Lung (tissue), 12 donors: ENCODE data around the gene CFAP100. TPM values are rescaled to one million over a fixed set of nuclear protein-coding genes. Genes with fewer than 3 reads are reported as not detected.

Experiments
- ATAC-seq: fragments of 200-7000 bp; cut with Tn5 transposase; one replicate; pipeline ENCODE4 v1.9.1; 2020; ENCODE audit warnings: moderate number of reproducible peaks; ENCODE audit not compliant: insufficient read depth, low FRiP score
- DNase-seq, 3 donors: peaks; one replicate each; pipeline ENCODE4 v3.0.0-alpha.2; 2013 to 2017
- H3K27ac ChIP-seq, 2 donors: one replicate each; pipeline ENCODE4 v1.5.1; 2013; ENCODE audit warnings: mild to moderate bottlenecking in 2 of 2, moderate library complexity in 2 of 2, control low read depth in 1 of 2, inconsistent platforms in 1 of 2, low read depth in 1 of 2, low read length in 1 of 2
- H3K27me3 ChIP-seq, 3 donors: one replicate each; pipeline ENCODE4 v1.5.1; 2013; ENCODE audit warnings: low read length in 2 of 3; ENCODE audit not compliant: control insufficient read depth in 3 of 3, insufficient read depth in 3 of 3
- H3K36me3 ChIP-seq, 4 donors: one replicate each; pipeline ENCODE4 v1.5.1; 2013; ENCODE audit warnings: low read length in 4 of 4, mild to moderate bottlenecking in 1 of 4, moderate library complexity in 1 of 4; ENCODE audit not compliant: control insufficient read depth in 4 of 4, insufficient read depth in 4 of 4
- H3K4me1 ChIP-seq, 5 donors: one replicate each; pipeline ENCODE4 v1.5.1; 2013; ENCODE audit warnings: low read length in 5 of 5, mild to moderate bottlenecking in 2 of 5, moderate library complexity in 1 of 5; ENCODE audit not compliant: control insufficient read depth in 5 of 5, insufficient read depth in 5 of 5
- H3K4me3 ChIP-seq: one replicate; pipeline ENCODE4 v1.5.1; 2013; ENCODE audit warnings: mild to moderate bottlenecking, control low read depth, moderate library complexity
- H3K9ac ChIP-seq, 2 donors: one replicate each; pipeline ENCODE4 v1.5.1; 2013; ENCODE audit warnings: low read length in 2 of 2, control low read depth in 1 of 2; ENCODE audit not compliant: insufficient read depth in 1 of 2
- H3K9me3 ChIP-seq, 4 donors: one replicate each; pipeline ENCODE4 v1.5.1; 2013; ENCODE audit warnings: low read length in 3 of 4, mild to moderate bottlenecking in 1 of 4, moderate library complexity in 1 of 4; ENCODE audit not compliant: control insufficient read depth in 4 of 4, insufficient read depth in 3 of 4
- WGBS, 2 donors: extraction: QIAGEN DNeasy Blood & Tissue Kit; methylation state at CpG; one replicate each; pipeline ENCODE4 v1.1.7; 2013; 5-methylcytosine and 5-hydroxymethylcytosine counted together
- polyA plus RNA-seq, 2 donors: library from polyadenylated mRNA; stranded (reverse); fragments of 200-250 nt; gene quantifications; one replicate each; pipeline ENCODE4 v1.2.1, GENCODE V29; 2013
- total RNA-seq, 2 donors: library from RNA; depleted of rRNA in 1 of 2; stranded (reverse); fragments of >200 nt in 1 of 2; gene quantifications; one replicate each; pipeline ENCODE4 v1.2.1, GENCODE V29; 2014 to 2021
- TF ChIP-seq, protein P1 (sequence below): IDR thresholded peaks from 2 replicates; pipeline ENCODE4 v1.5.1; 2012; ENCODE audit warnings: mild to moderate bottlenecking; ENCODE audit errors: control extremely low read depth, extremely low read depth
- donor health status: control.
- donor health status: control.
- donor health status: Bipolar disorder and iron deficiency.
- donor health status: healthy.
- donor health status: DM: yes; HTN: yes; CAD: no.

Gene CFAP100
- total and polyA plus RNA-seq, 4 donors = 7.7 to 31.9 (median 11.5) TPM

DNA sequence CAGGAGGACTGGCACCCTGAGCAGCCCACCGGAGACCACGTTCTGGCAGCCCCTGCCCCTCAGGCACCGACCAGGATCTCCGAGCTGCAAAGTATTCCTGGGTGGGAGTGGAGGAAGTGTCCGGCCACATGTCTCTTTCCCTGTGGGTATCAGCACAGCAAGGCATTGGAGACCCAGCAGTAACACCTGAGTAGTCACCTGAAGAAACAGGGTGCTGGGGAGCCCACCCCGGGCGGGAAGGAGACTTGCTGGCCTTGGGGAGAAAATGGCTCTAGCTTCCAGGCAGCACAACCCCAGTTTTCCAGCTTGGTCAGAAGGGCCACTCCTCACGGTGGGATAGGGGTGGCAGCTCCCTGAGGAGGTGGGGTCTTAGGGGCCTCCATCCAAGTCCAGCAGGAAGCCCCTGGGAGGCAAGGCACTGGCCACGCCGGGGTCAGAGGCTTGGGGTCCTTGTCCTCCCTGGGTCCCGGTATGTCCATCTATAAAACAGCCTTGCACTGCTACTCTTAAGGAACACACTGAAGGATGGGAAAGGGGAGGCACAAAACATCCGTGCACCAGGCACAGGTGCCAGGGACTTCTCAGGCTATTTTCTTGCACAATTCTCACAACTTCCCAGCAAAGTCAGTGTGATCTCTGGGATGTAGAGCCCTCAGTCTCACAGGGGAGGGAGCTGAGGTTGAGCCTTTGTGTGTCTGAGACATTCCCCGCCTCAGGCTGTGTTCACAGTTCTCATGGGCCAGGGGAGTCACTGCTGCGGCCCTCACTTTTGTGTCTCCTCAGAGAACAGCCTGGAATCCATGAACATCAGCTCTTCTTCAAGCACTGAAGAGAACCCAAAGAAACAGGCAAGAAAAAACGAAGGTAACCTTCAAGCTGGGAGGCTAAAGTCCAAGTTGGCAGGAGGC lies 11.9 kb downstream of the CFAP100 start:
- H3K4me1 ChIP-seq = no peaks in the 10 kb centered on the region
- peaks cover 0 to 5% (median 0%) of the 10 kb centered on the region in 4 donors for H3K9me3 ChIP-seq
- no peak overlapping the region for H3K9ac ChIP-seq
- H3K27ac ChIP-seq = no peak overlapping the region
- H3K4me3 ChIP-seq = no peak overlapping the region
- WGBS, 2 donors = 83 to 94% methylated on average over 14 to 15 of the region's 15 CpGs
- ATAC-seq (no peak), DNase-seq (no peak)
- no peaks in the 10 kb centered on the region for H3K36me3 ChIP-seq
- TF ChIP-seq, protein P1, sequence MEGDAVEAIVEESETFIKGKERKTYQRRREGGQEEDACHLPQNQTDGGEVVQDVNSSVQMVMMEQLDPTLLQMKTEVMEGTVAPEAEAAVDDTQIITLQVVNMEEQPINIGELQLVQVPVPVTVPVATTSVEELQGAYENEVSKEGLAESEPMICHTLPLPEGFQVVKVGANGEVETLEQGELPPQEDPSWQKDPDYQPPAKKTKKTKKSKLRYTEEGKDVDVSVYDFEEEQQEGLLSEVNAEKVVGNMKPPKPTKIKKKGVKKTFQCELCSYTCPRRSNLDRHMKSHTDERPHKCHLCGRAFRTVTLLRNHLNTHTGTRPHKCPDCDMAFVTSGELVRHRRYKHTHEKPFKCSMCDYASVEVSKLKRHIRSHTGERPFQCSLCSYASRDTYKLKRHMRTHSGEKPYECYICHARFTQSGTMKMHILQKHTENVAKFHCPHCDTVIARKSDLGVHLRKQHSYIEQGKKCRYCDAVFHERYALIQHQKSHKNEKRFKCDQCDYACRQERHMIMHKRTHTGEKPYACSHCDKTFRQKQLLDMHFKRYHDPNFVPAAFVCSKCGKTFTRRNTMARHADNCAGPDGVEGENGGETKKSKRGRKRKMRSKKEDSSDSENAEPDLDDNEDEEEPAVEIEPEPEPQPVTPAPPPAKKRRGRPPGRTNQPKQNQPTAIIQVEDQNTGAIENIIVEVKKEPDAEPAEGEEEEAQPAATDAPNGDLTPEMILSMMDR = no peak
- no peaks in the 10 kb centered on the region for H3K27me3 ChIP-seq

- TF ChIP-seq, protein P1 = no peak
- DNase-seq = no peak
- no peak overlapping the region for H3K4me3 ChIP-seq
- H3K9me3 ChIP-seq = peaks cover 0 to 5% (median 0%) of the 10 kb centered on the region in 4 donors
- no peaks in the 10 kb centered on the region for H3K36me3 ChIP-seq
- H3K9ac ChIP-seq = no peak overlapping the region
- no peaks in the 10 kb centered on the region for H3K4me1 ChIP-seq
- no peak overlapping the region for H3K27ac ChIP-seq
- ATAC-seq = no peak
- no peaks in the 10 kb centered on the region for H3K27me3 ChIP-seq
- 86% methylated on average over 5 of the region's 5 CpGs for WGBS, 2 donors
These were observed 12.8 kb downstream of the CFAP100 start for GRCh38 chr3:126407412-126408044.

DNA sequence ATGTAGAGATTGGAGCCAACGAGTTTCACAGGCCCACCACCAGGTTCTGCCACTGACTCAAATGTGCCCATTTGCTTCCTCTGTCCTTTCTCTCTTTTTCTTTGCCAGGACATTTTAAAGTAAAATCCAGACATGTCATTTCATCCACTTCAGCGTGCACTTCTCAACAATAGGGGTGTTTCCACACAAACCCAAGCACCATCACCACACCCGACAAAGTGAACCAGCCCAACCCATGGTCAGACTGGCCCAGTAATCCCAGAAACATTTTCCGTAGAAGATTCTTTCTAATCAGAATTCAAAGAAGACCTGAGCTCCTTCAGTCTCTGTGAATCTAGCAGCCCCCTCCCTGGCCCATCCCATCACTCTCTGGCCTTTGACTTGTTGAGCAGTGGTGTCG lies 13.4 kb downstream of the CFAP100 start:
- WGBS, 2 donors = 82 to 87% methylated on average over 5 of the region's 5 CpGs
- no peak for DNase-seq
- H3K4me3 ChIP-seq = no peak overlapping the region
- no peaks in the 10 kb centered on the region for H3K4me1 ChIP-seq
- H3K27me3 ChIP-seq = no peaks in the 10 kb centered on the region
- no peaks in the 10 kb centered on the region for H3K36me3 ChIP-seq
- TF ChIP-seq, protein P1 = no peak
- no peak overlapping the region for H3K9ac ChIP-seq
- no peak for ATAC-seq
- no peak overlapping the region for H3K27ac ChIP-seq
- H3K9me3 ChIP-seq = peaks cover 0 to 5% (median 0%) of the 10 kb centered on the region in 4 donors
